HCT116 (cell line): Measurements from ENCODE around the gene LHX4. TPM values are rescaled to one million over a fixed set of nuclear protein-coding genes. Genes with fewer than 3 reads are reported as not detected.

ENCODE experiments used
- ATAC-seq: fragments of 200-7000 bp; cut with Tn5 transposase; 2 replicates; pipeline ENCODE4 v1.9.1; 2020; ENCODE audit warnings: mild to moderate bottlenecking, moderate library complexity
- BruUV-seq: library from RNA; stranded (reverse); fragments of 400-500 nt; replicated peaks from 2 replicates; lab custom pipeline; 2021; lab: Mats Ljungman, UMichigan
- CTCF ChIA-PET: fragments of 300-600 bp; sonication (Branson Sonifier 250); formaldehyde crosslinking; loops from one replicate; lab custom pipeline; 2021; ENCODE audit warnings: antibody characterized with exemption; lab: Charles Lee
- POLR2A ChIA-PET: fragments of 300-600, 350-600 bp; sonication (Branson Sonifier 250); formaldehyde crosslinking; loops from one replicate; lab custom pipeline; 2021; ENCODE audit warnings: antibody characterized with exemption; lab: Charles Lee
- RAD21 ChIA-PET, 2 experiments: fragments of 300-600 bp; sonication (Branson Sonifier 250); formaldehyde crosslinking; loops; one replicate each; lab custom pipeline; 2023; ENCODE audit warnings: low total read pairs in 2 of 2; ENCODE audit not compliant: uncharacterized antibody in 2 of 2, unreplicated experiment in 2 of 2, low non-redundant PET in 1 of 2; lab: Charles Lee
- DNase-seq: peaks from one replicate; pipeline ENCODE4 v3.0.0-alpha.2; 2010; ENCODE audit warnings: low read depth, low spot score
- H2AFZ ChIP-seq: fragments of 200-600 bp; shearing (Covaris generic), sonication (generic); 2 replicates; pipeline ENCODE4 v1.6.1; 2017; ENCODE audit warnings: low read depth, mixed run types, mixed read lengths, antibody characterized with exemption, low read length; ENCODE audit not compliant: poor library complexity, severe bottlenecking
- H3K27ac ChIP-seq: 2 replicates; pipeline ENCODE4 v1.5.1; 2012; ENCODE audit warnings: low read depth, low read length
- H3K27me3 ChIP-seq: fragments of 200-600 bp; sonication (generic); 2 replicates; pipeline ENCODE4 v1.6.1; 2016; ENCODE audit warnings: mixed run types, low read length, mixed read lengths; ENCODE audit not compliant: insufficient read depth
- H3K36me3 ChIP-seq, 2 experiments: fragments of 200-500 bp in 1 of 2; fragments of 200-600 bp in 1 of 2; sonication (Bioruptor generic) in 1 of 2; sonication (generic) in 1 of 2; 2 replicates each; pipeline versions ENCODE4 v1.5.1 to v1.6.1; 2014 to 2016; ENCODE audit warnings: low read length in 2 of 2, inconsistent platforms in 1 of 2, mixed read lengths in 1 of 2, mixed run types in 1 of 2; ENCODE audit not compliant: insufficient read depth in 2 of 2, control insufficient read depth in 1 of 2
- H3K4me1 ChIP-seq, 2 experiments: fragments of 200-600 bp in 1 of 2; sonication (generic) in 1 of 2; 2 replicates each; pipeline versions ENCODE4 v1.5.1 to v1.6.1; 2012 to 2017; ENCODE audit warnings: low read length in 2 of 2, inconsistent platforms in 1 of 2, mild to moderate bottlenecking in 1 of 2, mixed read lengths in 1 of 2, mixed run types in 1 of 2, moderate library complexity in 1 of 2; ENCODE audit not compliant: insufficient read depth in 2 of 2, control insufficient read depth in 1 of 2
- H3K4me2 ChIP-seq: fragments of 200-600 bp; sonication (generic); 2 replicates; pipeline ENCODE4 v1.6.1; 2017; ENCODE audit warnings: mixed run types, low read length, mixed read lengths
- H3K4me3 ChIP-seq, 2 experiments: fragments of 200-600 bp in 1 of 2; sonication (generic) in 1 of 2; replicated peaks in 1 of 2; 2 replicates each; pipeline ENCODE4 v1.5.1; 2011 to 2016; ENCODE audit warnings: low read length in 2 of 2, control low read depth in 1 of 2, low read depth in 1 of 2, mild to moderate bottlenecking in 1 of 2, mixed read lengths in 1 of 2, mixed run types in 1 of 2
- H3K79me2 ChIP-seq: fragments of 200-600 bp; sonication (generic); 2 replicates; pipeline ENCODE4 v1.6.1; 2017; ENCODE audit warnings: mild to moderate bottlenecking, mixed run types, low read length, moderate library complexity, mixed read lengths; ENCODE audit not compliant: insufficient read depth
- H3K9ac ChIP-seq: fragments of 200-600 bp; sonication (generic); 2 replicates; pipeline ENCODE4 v1.6.1; 2016; ENCODE audit warnings: low read length, mixed read lengths
- H3K9me2 ChIP-seq: fragments of 200-600 bp; sonication (generic), shearing (Covaris generic); 2 replicates; pipeline ENCODE4 v1.6.1; 2017; ENCODE audit warnings: mixed run types, mild to moderate bottlenecking, moderate library complexity; ENCODE audit not compliant: insufficient read depth
- H3K9me3 ChIP-seq, 2 experiments: fragments of 200-500 bp in 1 of 2; fragments of 200-600 bp in 1 of 2; sonication (Bioruptor generic) in 1 of 2; sonication (generic) in 1 of 2; 2 replicates each; pipeline ENCODE4 v1.6.1; 2014 to 2017; ENCODE audit warnings: low read length in 2 of 2, mixed read lengths in 2 of 2, inconsistent platforms in 1 of 2, low read depth in 1 of 2, mild to moderate bottlenecking in 1 of 2, mixed run types in 1 of 2, moderate library complexity in 1 of 2; ENCODE audit not compliant: control insufficient read depth in 1 of 2, insufficient read depth in 1 of 2
- H4K20me1 ChIP-seq: fragments of 200-600 bp; sonication (generic), shearing (Covaris generic); 2 replicates; pipeline ENCODE4 v1.6.1; 2017; ENCODE audit warnings: mixed run types, mild to moderate bottlenecking, moderate library complexity; ENCODE audit not compliant: insufficient read depth
- CBX3 ChIP-seq: IDR thresholded peaks from 2 replicates; pipeline ENCODE4 v1.6.1; 2012; ENCODE audit warnings: low read depth
- CEBPB ChIP-seq: IDR thresholded peaks from 2 replicates; pipeline ENCODE4 v1.6.1; 2012; ENCODE audit warnings: low read depth
- EGR1 ChIP-seq: IDR thresholded peaks from 2 replicates; pipeline ENCODE4 v1.6.1; 2012; ENCODE audit warnings: low read depth
- EZH2 ChIP-seq: fragments of 200-600 bp; sonication (generic); IDR thresholded peaks from 2 replicates; pipeline ENCODE4 v1.6.1; 2017; ENCODE audit warnings: antibody characterized with exemption, mixed run types
- JUND ChIP-seq: IDR thresholded peaks from 2 replicates; pipeline ENCODE4 v1.6.1; 2012
- POLR2AphosphoS5 ChIP-seq: IDR thresholded peaks from 2 replicates; pipeline ENCODE4 v1.6.1; 2011; ENCODE audit warnings: mild to moderate bottlenecking, low read depth, low read length, moderate library complexity
- REST ChIP-seq: IDR thresholded peaks from 2 replicates; pipeline ENCODE4 v1.6.1; 2012; ENCODE audit warnings: low read depth
- SRF ChIP-seq: IDR thresholded peaks from 2 replicates; pipeline ENCODE4 v1.6.1; 2012; ENCODE audit warnings: low read depth
- TCF7L2 ChIP-seq: IDR thresholded peaks from 2 replicates; pipeline ENCODE4 v1.7.0; 2011; ENCODE audit warnings: borderline replicate concordance, inconsistent platforms; ENCODE audit not compliant: insufficient read depth, insufficient read length; ENCODE audit errors: extremely low read depth
- ZBTB33 ChIP-seq: IDR thresholded peaks from 2 replicates; pipeline ENCODE4 v1.6.1; 2011; ENCODE audit warnings: mild to moderate bottlenecking, low read length, moderate library complexity; ENCODE audit not compliant: insufficient replicate concordance; ENCODE audit errors: extremely low read depth
- ZNF274 ChIP-seq: fragments of 200-500 bp; sonication (Bioruptor generic); IDR thresholded peaks from 2 replicates; pipeline ENCODE4 v1.6.1; 2014; ENCODE audit warnings: mild to moderate bottlenecking, low read depth, low read length, inconsistent platforms
- intact Hi-C: fragments of 100-400 bp; cut with micrococcal nuclease; formaldehyde crosslinking; loops from 2 replicates; pipeline ENCODE4 v1.10.0; 2022
- total RNA-seq: library from RNA; stranded (reverse); gene quantifications from one replicate; pipeline ENCODE4 v1.2.1, GENCODE V29; 2021; ENCODE audit not compliant: unreplicated experiment

LHX4 gene
- total RNA-seq, 1 experiment from 2014 or later: 0.44 TPM

GRCh38 chr1:180309338-180309737 is 79.3 kb downstream of the LHX4 start (continued):
- TF ChIP-seq REST (no peak), SRF (no peak), EGR1 (no peak), EZH2 (no peak), CBX3 (no peak), POLR2AphosphoS5 (no peak), ZNF274 (no peak), TCF7L2 (no peak), JUND (no peak)

- Histone ChIP-seq H3K4me1 (peaks cover 8 to 30% of the 10 kb centered on the region in 2 experiments; a peak in 3 of 4 replicates), H3K9me2 (no peaks in the 10 kb centered on the region), H3K9me3 (no peaks in the 10 kb centered on the region), H3K4me3 (no peak overlapping the region), H3K9ac (no peak overlapping the region), H3K79me2 (no peaks in the 10 kb centered on the region), H2AFZ (no peak overlapping the region), H3K36me3 (no peaks in the 10 kb centered on the region; a peak in 1 of 4 replicates), H4K20me1 (no peaks in the 10 kb centered on the region), H3K27me3 (no peaks in the 10 kb centered on the region), H3K27ac (no peak overlapping the region), H3K4me2 (peak overlapping the region; percentile 29; the same call in 1 of the 2 replicates)
- DNase-seq (no peak), ATAC-seq (no peak)
- CTCF ChIA-PET: no interaction called here
- TF ChIP-seq CEBPB: peak; percentile 82
- TF ChIP-seq ZBTB33: no peak
- RAD21 ChIA-PET: no interaction called here
- intact Hi-C loops: no loop called here
- no TSS peak for BruUV-seq
- POLR2A ChIA-PET: no interaction called here
Observed at GRCh38 chr1:180310095-180310494, 80.0 kb downstream of the LHX4 start.
